ENCODE data around the gene PPP2R5D. TPM values are rescaled to one million over a fixed set of nuclear protein-coding genes. Genes with fewer than 3 reads are reported as not detected.
"Not testable (repeated sequence)": the region's sequence is repeated elsewhere in the genome, so short reads cannot be mapped to it uniquely, and the experiment has no call there.

PPP2R5D gene
- total RNA-seq (2014; rRNA removed; shearing (Covaris generic)), result 66.6 and 94.2 TPM in 2 replicates

GRCh38 chr6:42984001-42984923 lies at the start of gene PPP2R5D:
PPP2R5D (plus strand) TSS chr6:42984570; CDS start chr6:42984678, 108 bp downstream.
- DNase-seq (ENCODE audit: low read depth), result peak; percentile 100

GRCh38 chr6:42935322-42935721 lies 49.0 kb upstream of the PPP2R5D start:
- no peak for DNase-seq (ENCODE audit: low read depth)

- no peak for DNase-seq (ENCODE audit: low read depth)
Observed at GRCh38 chr6:42936398-42936797, 48.0 kb upstream of the PPP2R5D start.

GRCh38 chr6:42937548-42938427 lies 46.6 kb upstream of the PPP2R5D start:
- peak; percentile 53 for DNase-seq (ENCODE audit: low read depth)

GRCh38 chr6:42938428-42938796 lies 46.0 kb upstream of the PPP2R5D start:
- DNase-seq (ENCODE audit: low read depth), result no peak

- DNase-seq (ENCODE audit: low read depth), result no peak
Observed at GRCh38 chr6:42938987-42939809, 45.2 kb upstream of the PPP2R5D start.

- DNase-seq (ENCODE audit: low read depth), result no peak
Observed at GRCh38 chr6:42939810-42940167, 44.6 kb upstream of the PPP2R5D start.

- no peak for DNase-seq (ENCODE audit: low read depth)
Observed at GRCh38 chr6:42940493-42941045, 43.8 kb upstream of the PPP2R5D start.

GRCh38 chr6:42941356-42941755 lies 43.0 kb upstream of the PPP2R5D start:
- not testable (repeated sequence) for DNase-seq (ENCODE audit: low read depth)

- DNase-seq (ENCODE audit: low read depth), result no peak
Observed at GRCh38 chr6:42942444-42942843, 41.9 kb upstream of the PPP2R5D start.

- DNase-seq (ENCODE audit: low read depth), result no peak
Observed at GRCh38 chr6:42947950-42948349, 36.4 kb upstream of the PPP2R5D start.

- DNase-seq (ENCODE audit: low read depth), result no peak
Observed at GRCh38 chr6:42952389-42952788, 32.0 kb upstream of the PPP2R5D start.

GRCh38 chr6:42954405-42954804 lies 30.0 kb upstream of the PPP2R5D start:
- not testable (repeated sequence) for DNase-seq (ENCODE audit: low read depth)

GRCh38 chr6:42958125-42958524 lies 26.2 kb upstream of the PPP2R5D start:
- DNase-seq (ENCODE audit: low read depth), result no peak

GRCh38 chr6:42959917-42960242 lies 24.5 kb upstream of the PPP2R5D start:
- DNase-seq (ENCODE audit: low read depth), result no peak

- DNase-seq (ENCODE audit: low read depth), result peak; percentile 41
Observed at GRCh38 chr6:42960243-42961019, 23.9 kb upstream of the PPP2R5D start, which contains the start of gene GNMT. GNMT (plus strand) TSS chr6:42960754; CDS start chr6:42960768, 14 bp downstream.

GRCh38 chr6:42961020-42961470 lies 23.3 kb upstream of the PPP2R5D start:
- no peak for DNase-seq (ENCODE audit: low read depth)

- DNase-seq (ENCODE audit: low read depth), result no peak
Observed at GRCh38 chr6:42962096-42962495, 22.3 kb upstream of the PPP2R5D start.

- DNase-seq (ENCODE audit: low read depth), result no peak
Observed at GRCh38 chr6:42962502-42963178, 21.7 kb upstream of the PPP2R5D start.
